Measurements from ENCODE around the gene CRYL1.

Gene CRYL1

DNA sequence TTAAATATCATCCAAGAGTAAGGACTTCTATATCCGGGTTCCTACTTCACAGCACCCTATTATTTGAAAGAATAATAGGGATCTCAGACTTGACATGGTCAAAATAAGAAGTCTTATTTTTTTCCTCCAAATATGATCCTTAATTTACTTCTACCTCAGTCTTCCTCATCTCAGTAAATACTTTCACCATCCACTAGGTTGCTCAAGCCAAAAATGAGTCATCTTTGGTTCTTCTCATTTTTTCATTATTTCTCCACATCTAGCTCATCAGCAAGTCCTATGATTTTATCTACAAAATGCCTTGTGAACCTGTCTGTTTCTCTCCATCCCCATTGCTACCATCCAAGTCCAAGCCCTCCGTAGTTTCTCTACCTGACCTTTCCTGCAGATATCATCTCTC, 171.7 kb downstream of the CRYL1 start:
- Histone ChIP-seq H3K9ac (ENCODE audit: low read length) (no peak overlapping the region), H2AFZ (ENCODE audit: low read depth, low read length, severe bottlenecking) (no peak overlapping the region), H3K4me2 (ENCODE audit: low read depth, low read length, poor library complexity, severe bottlenecking) (no peak overlapping the region), H4K20me1 (ENCODE audit: low read depth, low read length) (no peaks in the 10 kb centered on the region), H3K27me3 (ENCODE audit: low read length) (no peaks in the 10 kb centered on the region), H3F3A (ENCODE audit: insufficient read depth) (no peaks in the 10 kb centered on the region), H3K4me3 (ENCODE audit: insufficient read depth, low read length, poor library complexity, severe bottlenecking) (no peak overlapping the region), H3K36me3 (ENCODE audit: low read length) (no peaks in the 10 kb centered on the region), H3K79me2 (ENCODE audit: insufficient read depth, low read length) (no peaks in the 10 kb centered on the region), H3K27ac (ENCODE audit: low read depth, low read length) (no peak overlapping the region), H3K9me2 (replicated peaks; ENCODE audit: insufficient read depth, low read length) (no peaks in the 10 kb centered on the region), H3K9me3 (ENCODE audit: insufficient read depth, low read length) (no peaks in the 10 kb centered on the region)
- TF ChIP-seq EZH2phosphoT487 (conservative IDR thresholded peaks at IDR 0.05; ENCODE audit: low read length), result no peak
- TF ChIP-seq CTCF (IDR thresholded peaks at IDR 0.05; ENCODE audit: insufficient read depth, low read length, poor library complexity, severe bottlenecking), result no peak

All from SU-DHL-6 (cell line).